T-helper 1 cell treated with Interleukin-12 subunit alpha and Interleukin-12 subunit beta and Interleukin-4 antibody, amounts not matched to agents 30 ng/mL and 1 ng/mL, for 36 hours (primary cell): ENCODE measurements around the gene CATSPERE. TPM values are rescaled to one million over a fixed set of nuclear protein-coding genes. Genes with fewer than 3 reads are reported as not detected.

ENCODE experiments used
- intact Hi-C: fragments of 100-400 bp; cut with micrococcal nuclease; formaldehyde crosslinking; loops from one replicate; pipeline ENCODE4 v1.15.1; 2024
- total RNA-seq: library from RNA; stranded (reverse); gene quantifications from 2 replicates; pipeline ENCODE4 v1.2.3, GENCODE V29; 2022

Gene CATSPERE
- total RNA-seq: 0.32 and 0.68 TPM in 2 replicates

DNA sequence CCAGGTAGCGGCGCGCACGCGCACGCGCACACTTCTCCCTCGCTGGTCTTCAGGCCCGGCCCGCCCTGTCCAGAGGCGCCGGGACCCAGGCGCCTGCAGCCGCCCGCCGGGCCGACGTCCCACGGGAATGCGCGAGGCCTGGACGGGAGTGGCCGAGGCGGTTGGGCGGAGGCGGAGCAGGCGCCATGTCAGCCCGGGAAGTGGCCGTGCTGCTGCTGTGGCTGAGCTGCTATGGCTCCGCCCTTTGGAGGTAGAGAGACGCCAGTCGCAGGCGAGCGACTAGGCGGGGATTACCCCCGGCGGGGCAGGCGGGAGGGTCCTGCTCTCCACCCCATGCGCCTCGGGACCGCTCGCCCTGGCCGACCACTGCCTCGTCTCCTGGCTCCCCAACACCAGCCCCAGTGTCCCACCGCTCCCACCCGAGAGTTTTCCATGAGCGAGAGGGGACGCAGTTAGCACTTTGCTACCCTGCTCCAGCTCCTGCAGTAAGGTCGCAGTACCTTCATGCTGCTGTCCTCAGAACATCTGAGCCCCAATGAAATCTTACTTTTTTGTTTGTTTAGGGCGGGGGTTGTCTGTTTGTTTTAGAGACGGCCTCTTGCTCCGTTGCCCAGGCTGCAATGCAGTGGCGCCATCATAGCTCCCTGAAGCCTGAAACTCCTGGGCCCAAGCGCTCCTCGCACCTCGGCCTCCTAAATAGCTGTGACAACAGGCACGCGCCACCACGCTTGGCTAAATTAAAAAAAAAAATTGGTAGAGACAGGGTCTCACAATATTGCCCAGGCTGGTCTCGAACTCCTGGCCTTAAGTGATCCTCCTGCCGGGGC, at the start of gene CATSPERE:
CATSPERE (plus strand) TSS at position 29 of the 827 bp plus-strand sequence; CDS start at position 186, 157 bp downstream.
- intact Hi-C loops: loop anchor here (1.0 to 5.0 kb wide), 7 partner anchors 9 to 611 kb away; partner anchors contain the start of genes AKT3 and HNRNPU

DNA sequence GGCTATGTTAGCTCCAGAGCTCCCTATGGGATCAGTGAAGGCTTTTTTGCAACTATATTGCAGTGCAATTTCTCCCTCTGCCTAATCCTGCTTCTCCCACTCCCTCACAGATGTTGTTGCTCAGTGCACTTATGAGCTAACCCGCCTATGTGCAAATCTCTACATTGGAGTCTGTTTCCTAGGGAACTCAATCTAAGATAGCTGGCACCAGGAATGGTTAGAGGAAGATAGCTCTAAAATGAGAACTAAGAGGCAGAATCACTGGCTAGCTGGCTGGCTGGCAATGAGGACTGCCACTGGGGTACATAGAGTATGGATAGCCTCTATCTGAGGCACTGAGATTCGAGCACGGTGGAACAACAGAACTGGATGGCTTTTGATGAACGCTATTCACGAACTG, 48.9 kb upstream of the CATSPERE start:
- intact Hi-C loops: no loop called here

- intact Hi-C loops: no loop called here
Observed at GRCh38 chr1:244413736-244414135, 47.3 kb upstream of the CATSPERE start.

- intact Hi-C loops: no loop called here
Observed at GRCh38 chr1:244414543-244414942, 46.5 kb upstream of the CATSPERE start.

DNA sequence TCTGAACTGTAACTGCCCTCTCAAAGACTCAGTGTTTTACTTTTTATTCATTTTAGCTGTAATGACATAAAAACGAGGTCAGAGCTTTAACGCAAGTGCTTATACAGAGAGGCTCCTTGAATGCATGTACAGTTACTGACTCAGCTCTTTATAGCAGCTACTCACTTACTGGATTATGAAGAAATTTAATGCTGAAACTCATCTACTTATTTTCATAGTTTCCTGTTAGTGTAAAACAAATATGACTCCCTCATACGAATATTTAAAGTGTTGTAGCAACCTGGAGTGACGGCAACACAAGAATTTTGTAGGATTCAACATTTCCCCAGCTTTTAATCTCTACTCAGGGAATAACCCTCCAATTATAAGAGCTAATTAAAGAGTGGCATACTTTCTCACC, 42.0 kb upstream of the CATSPERE start:
- intact Hi-C loops: no loop called here

DNA sequence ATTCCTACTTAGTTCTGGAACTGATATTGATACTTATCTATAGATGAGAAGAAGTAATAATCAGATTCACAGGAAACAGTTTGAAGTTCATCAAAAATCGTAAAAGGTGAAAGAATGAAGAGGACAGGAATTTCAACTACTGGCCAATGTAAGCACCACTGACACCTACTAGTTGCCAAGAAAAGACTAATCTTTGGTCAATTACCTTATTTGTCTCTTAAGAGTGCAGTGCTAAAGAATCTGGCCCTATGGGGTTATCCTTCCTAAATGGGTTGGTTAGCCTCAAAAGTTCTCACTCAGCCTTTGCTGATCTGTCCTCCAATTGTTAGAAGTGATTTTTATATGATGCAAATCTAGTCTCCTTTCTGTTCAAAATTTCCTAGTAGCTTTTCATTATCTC, 38.9 kb upstream of the CATSPERE start:
- intact Hi-C loops: no loop called here

DNA sequence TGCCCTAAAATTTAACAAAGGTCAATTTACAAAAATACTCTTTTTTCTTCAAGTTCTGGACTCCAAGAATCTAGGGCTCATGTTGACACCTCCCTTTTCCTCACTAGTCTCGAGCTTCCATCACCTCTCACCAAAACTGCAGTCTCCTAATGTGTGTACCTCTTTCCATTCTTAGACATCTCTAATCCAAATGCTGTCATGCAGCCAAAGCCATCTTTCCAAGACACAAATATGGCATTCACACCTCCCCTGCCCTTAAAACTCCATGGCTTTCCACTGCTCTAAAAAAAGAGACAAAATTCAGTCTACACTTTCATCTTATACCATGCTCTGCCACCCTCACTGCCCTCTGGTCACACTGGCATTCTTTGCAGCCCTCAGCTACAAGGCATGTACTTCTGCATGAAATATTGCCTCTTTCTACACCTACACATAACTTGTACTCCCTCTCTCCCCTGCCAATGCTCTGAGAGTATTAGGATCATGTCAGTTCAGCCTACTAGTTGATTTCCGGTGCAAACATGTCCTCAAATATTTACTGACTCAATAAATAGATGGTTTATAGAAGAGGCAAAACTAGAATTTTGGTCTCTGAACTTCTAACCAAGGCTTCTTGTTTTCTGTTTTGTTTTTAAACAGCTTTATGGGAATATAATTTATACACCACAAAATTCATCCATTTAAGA, 36.3 kb upstream of the CATSPERE start:
- intact Hi-C loops: no loop called here

GRCh38 chr1:244427647-244428046, 33.4 kb upstream of the CATSPERE start:
- intact Hi-C loops: no loop called here

GRCh38 chr1:244429818-244430217, 31.3 kb upstream of the CATSPERE start:
- intact Hi-C loops: no loop called here

GRCh38 chr1:244431166-244431565, 29.9 kb upstream of the CATSPERE start:
- intact Hi-C loops: no loop called here

DNA sequence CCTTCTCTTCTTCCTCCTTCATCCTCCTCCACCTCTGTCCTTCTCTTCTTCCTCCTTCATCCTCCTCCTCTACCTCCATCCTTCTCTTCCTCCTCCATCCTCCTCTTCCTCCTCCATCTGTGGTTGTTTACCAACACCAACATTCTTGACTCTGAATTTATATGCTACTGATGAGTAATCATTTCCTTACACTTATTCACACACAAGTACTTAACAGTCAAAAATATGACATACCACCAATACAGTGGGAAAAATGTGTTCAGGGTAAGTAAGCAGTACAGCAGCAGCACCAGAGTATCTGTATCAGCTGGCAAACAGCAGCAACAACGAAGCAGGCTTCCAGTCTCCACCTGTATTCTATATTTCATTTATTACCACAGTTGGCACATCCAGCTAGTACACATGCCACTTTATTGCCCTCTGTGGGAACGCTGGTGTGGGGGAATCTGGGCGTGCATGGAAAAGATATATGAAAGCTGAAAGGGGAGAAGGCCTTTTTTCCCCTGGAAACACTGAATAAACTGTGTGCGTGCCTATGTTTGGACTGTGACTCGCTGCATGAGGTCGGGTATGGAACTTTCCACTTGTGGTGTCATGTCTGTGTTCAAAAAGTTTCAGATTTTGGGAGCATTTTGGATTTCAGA, 25.4 kb upstream of the CATSPERE start:
- intact Hi-C loops: no loop called here

DNA sequence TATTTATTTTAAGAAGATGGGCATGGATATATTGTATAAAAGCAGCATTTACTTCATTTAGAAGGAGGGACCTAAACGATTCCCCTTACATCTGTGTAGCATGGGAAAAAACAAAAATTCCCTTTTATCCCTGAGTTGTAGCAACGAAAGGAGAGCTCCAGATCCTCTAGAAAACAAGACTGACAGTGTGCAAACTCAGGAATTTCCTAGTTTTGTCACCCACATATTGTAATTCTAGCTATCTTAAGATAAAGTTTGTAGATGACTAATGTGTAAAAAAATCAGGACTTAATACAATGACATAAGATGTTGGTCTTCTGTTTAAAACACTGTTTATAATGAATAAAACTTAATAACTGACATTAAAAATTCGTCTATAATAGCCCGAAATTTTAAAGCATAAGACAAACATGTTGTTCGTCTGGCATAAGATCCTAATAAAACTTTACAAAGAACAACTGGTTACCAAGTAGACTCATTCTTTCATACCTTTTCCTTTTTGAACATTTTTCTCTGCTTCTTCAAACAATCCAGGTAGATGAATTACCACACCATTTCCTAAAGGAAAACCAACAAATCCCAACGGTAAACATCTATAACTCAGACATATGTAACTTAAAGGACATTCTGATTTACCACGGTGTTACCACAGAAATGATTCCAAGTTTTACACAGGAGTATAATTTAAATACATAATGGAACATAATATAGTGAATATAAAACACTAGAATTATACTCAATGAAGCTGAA, 24.6 kb upstream of the CATSPERE start:
- intact Hi-C loops: no loop called here

DNA sequence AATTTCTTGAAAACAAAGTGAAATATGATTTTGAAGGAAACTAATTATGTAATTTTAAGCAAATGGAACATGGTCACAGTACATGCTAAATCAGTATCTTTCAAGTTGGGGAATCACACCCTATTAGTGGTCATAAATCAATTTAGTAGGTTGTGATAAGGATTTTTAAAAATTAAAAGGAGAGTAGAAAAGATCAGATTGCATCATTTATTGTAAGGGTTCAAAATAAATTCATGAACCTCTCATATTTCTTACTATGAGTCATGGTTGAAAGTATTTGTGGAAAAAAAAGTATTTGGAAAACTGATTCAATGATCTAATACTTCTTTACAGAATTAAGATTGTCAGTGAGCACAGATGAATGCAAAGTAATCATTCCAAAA, 24.0 kb upstream of the CATSPERE start:
- intact Hi-C loops: no loop called here

- intact Hi-C loops: no loop called here
Observed at GRCh38 chr1:244439391-244440032, 21.6 kb upstream of the CATSPERE start.

DNA sequence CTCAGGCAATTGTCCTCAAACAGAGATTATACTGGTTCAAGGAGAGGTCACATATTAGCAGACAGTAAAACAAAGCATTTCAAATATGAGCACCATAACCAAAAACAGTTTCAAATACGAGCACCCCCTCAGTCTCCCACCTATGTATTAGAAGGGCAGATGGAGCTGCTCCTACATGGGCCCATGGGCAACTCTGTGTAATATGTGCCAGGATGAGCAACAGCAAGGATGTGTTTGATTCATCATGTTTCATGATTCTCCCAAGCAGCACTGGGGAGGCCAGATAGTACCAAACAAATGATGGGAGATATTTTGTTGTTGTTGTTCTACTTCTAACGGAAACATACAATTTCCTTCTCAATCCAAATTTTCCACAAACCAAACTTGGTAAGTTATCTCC, 18.2 kb upstream of the CATSPERE start:
- intact Hi-C loops: no loop called here

DNA sequence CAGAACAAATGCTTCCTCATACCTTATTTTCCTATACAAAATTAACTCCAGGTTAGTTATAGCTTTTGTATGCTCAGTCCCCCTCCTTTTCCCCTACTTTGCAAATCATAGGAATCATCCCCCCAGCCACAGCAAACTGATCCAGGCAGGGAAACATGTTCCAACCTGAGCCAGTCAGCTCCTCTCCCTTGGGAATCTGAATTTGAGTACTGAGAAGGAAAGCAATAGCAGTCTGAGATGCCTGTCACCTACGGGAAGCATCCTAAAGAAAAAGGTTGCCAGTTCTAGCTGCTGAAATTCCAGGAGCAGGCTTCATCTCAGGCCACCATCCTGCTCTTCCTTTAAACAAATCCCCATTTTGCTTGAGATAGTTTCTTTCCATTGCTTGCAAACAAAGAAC, 16.2 kb upstream of the CATSPERE start:
- intact Hi-C loops: no loop called here

DNA sequence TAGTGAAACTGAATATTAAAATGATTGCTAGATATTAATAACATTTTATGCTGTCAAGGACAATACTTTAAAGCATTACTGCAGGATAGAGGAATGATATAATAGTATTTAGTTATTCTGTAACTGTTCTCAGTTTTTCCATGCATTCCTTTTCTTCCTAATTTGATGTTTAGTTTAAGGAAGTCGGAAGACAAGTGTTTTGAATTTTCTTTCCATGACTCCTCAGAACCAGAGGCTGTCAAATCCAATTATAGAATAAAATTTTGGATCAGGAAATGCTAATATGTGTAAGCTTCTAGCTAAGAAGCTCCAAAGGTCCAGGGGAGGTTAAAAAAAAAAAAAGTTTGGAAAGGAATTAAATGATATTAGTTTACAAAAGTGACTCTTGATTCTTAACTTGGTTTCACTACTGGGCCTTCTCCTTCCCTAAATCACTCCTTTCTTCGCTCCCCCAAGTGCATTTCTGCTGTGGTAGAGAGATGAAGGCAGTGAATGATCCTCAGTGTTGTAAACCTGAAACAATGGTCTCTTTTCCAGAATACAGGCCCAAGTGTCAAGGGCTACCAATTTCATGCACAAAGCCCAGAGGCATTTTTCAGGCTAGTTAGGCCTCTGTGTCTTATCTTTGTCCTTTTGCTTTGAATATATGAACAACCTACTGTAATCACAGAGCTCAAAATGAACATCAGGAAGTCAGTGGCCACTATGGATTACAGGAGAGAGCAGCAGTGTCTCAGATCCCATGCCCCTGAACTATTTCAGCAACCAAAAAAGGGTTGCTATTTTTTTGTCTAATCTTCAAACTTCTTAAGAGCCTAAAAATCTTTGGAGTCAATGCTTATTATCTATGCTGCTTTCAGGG, 15.5 kb upstream of the CATSPERE start:
- intact Hi-C loops: no loop called here

DNA sequence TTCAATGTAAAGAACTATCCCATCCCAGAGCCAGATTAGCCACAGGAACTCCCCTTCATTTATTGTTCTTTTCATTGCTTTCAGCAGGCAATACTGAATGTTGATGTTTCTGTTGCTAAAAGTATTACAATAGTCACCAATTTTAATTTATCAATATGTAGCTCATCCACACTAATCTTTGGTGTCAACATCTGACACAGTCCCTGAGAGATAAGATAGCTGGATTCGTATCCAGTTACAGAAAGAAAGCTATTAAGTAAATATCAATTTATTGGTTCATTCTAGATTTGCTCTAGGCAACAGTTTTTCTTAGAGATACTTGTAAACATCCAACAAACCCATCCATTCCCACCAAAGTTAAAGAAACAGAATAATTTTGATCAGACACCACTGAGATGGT, 14.0 kb upstream of the CATSPERE start:
- intact Hi-C loops: no loop called here

DNA sequence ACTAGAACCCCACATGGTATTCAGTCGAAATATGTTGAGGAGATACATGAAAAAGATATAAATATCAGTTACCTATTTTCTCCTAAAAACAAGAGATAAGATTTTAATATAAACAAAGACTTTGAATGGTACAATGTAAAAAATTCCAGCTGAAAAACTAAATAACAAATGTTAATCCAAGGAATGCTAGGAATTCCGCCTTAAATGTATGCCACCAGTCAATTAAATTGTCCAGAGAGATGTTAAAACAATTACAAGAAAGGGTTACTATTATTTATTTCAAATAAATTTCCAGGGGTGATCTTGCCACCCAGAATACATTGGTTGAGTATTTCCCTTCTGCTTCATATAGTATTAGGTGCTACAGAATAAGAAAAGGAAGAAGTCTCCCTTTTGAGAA, 13.5 kb upstream of the CATSPERE start:
- intact Hi-C loops: no loop called here
